SK-N-MC (cell line): Measurements from ENCODE around the gene PNPLA3.

Experiments
- EZH2 ChIP-seq: fragments of 200-600 bp; sonication (generic); IDR thresholded peaks from one replicate; pipeline ENCODE4 v1.6.1; 2017; ENCODE audit warnings: antibody characterized with exemption
- POLR2AphosphoS5 ChIP-seq: IDR thresholded peaks from 2 replicates; pipeline ENCODE4 v1.6.1; 2012; ENCODE audit warnings: mild to moderate bottlenecking, low read depth, low read length, borderline replicate concordance

GRCh38 chr22:43905681-43906080 lies 17.9 kb upstream of the PNPLA3 start:
- TF ChIP-seq POLR2AphosphoS5 (no peak), EZH2 (no peak)
